Stimulated activated CD8-positive, alpha-beta memory T cell treated with anti-CD3 and anti-CD28 coated beads, Interleukin-15, amount 100 ng/mL, for 1 hour (primary cell): ENCODE results near the gene WNT4.
"Not testable (repeated sequence)": the region's sequence is repeated elsewhere in the genome, so short reads cannot be mapped to it uniquely, and the experiment has no call there.

Experiments used
- DNase-seq: peaks from one replicate; pipeline ENCODE4 v3.0.0-alpha.2; 2020; ENCODE audit warnings: low read depth

The WNT4 gene

GRCh38 chr1:22108339-22109105 lies 34.4 kb downstream of the WNT4 start:
- DNase-seq: no peak

DNA sequence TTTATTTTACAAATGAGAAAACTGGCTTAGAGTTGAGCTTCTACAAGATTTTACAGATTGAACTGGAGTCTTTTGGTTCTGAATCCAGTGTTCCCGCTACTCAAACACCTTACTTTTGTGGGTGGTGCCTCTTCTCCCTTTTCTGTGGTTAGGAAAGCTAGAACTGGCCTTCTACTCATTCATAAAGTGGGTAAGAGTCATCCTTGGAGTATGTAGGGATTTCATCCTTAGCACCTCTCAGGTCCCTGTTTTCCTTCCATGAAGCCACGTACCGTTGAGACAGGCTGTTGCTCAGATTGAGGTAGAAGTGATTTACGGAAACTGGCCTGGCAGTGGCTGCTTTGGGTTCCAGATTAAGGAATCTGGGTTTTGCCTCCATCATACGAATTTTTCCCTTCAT lies 35.8 kb downstream of the WNT4 start:
- no peak for DNase-seq

GRCh38 chr1:22105611-22106207 lies 37.2 kb downstream of the WNT4 start:
- no peak for DNase-seq

DNA sequence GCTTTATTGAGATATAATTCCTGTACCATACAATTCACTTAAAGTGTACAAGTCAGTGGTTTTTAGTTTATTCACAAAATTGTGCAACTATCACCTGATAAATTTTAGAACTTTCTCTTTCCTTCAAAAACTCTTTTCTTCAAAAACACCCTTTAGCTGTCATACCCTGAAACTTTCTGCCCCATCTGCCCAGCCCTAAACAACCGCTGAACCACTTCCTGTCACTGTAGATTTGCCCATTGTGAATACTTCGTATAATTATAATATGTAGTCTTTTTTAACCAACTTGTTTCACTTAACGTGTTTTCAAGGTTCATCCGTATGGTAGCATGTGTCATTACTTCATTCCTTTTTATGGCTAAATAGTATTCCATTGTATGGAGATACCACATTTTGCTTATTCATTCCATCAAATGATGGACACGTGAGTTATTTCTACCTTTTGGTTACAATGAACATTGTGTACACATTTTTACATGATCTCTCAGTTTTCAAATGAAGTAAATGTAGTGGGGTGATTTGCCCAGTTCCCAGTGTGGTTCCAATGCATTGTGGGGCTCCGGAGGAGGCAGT lies 37.9 kb downstream of the WNT4 start:
- no peak for DNase-seq

DNA sequence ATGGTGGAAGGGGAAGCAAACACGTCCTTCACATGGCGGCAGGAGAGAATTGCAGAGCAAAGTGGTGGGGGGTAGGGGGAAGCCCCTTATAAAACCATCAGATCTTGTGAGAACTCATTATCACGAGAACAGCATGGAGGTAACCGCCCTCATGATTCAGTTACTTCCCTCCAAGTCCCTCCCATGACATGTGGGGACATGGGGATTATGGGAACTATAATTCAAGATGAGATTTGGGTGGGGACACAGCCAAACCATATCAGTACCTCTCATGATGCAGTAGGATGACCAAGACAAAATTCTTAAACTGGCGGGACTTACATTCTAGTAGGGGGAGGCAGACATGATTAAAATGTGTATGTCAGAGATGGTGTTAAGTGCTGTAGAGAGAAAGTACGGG lies 38.8 kb downstream of the WNT4 start:
- no peak for DNase-seq

DNA sequence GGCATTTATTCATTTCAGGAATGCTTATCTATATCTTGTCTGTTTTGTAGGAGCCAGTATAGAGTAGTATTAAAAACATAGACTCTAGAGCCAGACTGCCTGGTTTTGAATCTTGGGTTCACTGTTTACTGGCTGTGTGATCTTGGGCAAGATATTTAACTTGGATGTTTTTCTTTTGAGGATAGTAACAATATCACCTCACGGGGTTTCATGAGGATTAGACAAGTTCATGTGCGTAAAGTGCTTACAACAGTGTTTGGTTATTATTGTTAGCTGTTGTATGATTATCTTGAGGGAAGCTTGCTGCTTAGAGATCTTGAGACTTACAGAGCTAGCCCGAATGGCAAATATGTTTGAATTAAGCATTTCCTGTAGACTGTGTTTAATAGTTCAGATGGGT lies 40.2 kb downstream of the WNT4 start:
- DNase-seq: no peak

DNA sequence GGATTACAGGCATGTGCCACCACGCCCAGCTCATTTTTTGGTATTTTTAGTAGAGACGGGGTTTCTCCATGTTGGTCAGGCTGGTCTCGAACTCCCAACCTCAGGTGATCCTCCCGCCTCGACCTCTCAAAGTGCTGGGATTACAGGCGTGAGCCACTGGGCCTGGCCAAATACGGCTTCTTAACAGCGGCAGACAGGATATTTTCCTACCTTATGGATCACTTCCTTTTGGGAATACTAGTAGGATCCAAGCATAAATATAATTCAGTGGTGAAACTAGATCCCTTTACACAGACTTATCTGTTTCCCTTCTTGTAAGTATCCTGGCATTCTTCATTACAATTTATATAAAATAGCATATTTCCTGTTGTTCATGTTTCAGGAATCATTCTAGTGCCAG lies 40.9 kb downstream of the WNT4 start:
- DNase-seq: no peak

DNA sequence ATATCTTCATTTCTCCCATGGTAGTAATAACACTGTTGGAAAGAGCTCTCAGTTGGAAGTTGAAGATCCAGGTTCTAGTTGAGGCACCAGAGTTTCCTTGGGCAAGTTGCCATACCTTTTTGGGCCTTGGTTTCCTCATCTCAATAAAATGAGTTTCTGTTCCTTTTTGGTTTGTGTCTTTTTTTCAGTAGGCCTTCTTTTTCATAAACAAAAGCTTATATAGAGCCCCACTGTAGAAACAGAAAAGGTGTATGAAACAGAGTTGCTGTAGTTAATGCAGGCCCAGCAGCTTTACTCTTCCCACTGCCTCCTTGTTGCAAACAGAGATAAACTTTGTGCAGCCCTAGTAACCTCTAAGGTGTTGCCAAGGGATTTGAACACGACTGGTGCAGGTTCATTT lies 41.7 kb downstream of the WNT4 start:
- no peak for DNase-seq

- DNase-seq: no peak
Observed at GRCh38 chr1:22100168-22100567, 42.7 kb downstream of the WNT4 start.

GRCh38 chr1:22098752-22099151 lies 44.1 kb downstream of the WNT4 start:
- no peak for DNase-seq

DNA sequence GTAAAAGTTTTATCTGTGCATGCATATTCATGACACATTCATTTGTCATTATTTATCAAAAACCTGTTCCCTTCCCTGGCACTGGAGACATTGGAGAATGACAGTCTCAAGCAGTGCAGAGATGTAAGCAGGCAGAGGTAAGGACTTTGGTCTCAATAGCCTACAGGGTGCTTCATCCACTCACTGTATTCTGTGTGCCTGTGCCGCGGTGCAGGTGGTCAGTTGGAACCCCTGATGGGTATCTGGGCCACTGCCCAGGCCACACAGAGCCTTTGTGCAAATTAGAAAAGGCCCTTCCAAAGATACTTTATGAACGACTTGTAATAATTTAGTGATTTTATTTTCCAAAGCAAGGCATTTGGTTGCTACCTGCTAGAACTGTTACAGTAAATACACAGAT lies 46.4 kb downstream of the WNT4 start:
- DNase-seq: no peak

- DNase-seq: no peak
Observed at GRCh38 chr1:22096036-22096435, 46.9 kb downstream of the WNT4 start.

GRCh38 chr1:22093513-22093912 lies 49.4 kb downstream of the WNT4 start:
- DNase-seq: no peak

- DNase-seq: not testable (repeated sequence)
Observed at GRCh38 chr1:22092026-22092768, 50.7 kb downstream of the WNT4 start.

DNA sequence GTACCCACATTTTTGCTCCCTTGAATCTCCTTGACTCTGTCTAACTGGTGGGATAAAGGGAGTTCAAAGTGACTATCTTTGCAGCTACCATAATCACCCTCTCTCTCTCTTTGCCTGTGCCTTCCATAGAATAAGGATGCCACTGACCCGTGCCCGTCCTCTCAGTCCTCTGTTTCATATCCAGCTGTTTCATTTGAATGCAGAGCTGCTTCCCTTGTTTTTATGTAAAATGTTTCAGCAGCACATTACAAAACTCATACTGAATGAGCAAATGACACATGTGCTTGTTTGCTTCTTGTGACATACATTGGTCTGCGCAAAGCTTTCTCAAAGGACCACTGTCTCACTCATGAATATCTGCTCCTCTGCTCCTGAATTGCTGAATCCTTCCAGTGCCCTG lies 52.0 kb downstream of the WNT4 start:
- no peak for DNase-seq

DNA sequence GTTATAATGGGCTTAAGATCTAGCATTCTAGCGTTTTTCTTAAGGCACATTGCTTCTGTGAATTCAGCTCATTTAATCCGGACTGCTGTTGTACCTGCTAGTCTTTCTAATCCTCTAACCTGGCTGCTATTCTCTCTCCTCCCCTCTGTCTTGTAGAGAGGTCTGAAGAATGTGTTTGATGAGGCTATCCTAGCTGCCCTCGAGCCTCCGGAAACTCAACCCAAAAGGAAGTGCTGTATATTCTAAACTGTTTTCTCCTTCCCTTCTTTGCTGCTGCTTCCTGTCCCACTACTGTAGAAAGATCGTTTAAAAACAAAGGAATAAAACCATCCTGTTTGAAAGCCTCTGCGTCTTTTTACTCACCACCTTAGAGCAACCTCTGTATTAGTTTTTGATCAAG lies 53.1 kb downstream of the WNT4 start:
- no peak for DNase-seq

GRCh38 chr1:22089134-22089571 lies 53.7 kb downstream of the WNT4 start:
- DNase-seq: no peak

- DNase-seq: no peak
Observed at GRCh38 chr1:22088331-22088730, 54.6 kb downstream of the WNT4 start.

DNA sequence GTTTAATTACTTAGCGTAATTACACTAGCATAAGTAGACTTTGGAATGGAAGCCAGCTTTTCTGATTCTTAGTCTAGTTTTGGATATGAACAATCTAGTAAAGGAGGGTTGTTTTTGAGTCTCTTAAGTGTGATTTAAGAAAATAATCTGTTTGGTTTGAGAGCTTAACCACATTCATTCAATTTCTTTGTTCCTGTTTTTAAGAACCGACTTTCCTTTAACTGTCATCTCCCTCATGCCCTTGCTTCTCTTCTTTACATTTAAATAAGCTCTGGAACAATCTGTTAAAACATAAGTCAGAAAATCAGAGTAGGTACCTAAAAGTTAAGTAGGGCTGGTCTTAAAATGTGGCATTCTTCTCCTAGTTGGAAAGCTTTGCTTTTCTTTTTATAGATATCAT lies 62.7 kb downstream of the WNT4 start:
- no peak for DNase-seq

DNA sequence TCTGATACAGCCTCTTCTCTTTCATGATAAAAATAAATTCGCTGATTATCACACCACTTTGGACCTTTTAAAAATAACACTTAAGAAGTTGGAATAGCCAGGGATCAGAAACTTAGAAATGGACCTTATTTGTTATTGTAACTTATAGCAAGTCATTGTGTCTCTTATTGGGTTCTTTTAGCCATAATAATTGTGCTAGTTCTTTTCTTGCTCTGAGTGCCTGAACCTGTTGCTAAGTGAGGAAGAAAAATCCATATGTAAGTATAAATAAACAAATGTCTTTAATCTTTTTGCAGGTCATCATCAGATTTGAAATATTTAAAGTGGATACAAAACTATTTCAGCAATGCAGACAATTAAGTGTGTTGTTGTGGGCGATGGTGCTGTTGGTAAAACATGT lies 64.8 kb downstream of the WNT4 start:
- no peak for DNase-seq

GRCh38 chr1:22077728-22078127 lies 65.2 kb downstream of the WNT4 start:
- no peak for DNase-seq

DNA sequence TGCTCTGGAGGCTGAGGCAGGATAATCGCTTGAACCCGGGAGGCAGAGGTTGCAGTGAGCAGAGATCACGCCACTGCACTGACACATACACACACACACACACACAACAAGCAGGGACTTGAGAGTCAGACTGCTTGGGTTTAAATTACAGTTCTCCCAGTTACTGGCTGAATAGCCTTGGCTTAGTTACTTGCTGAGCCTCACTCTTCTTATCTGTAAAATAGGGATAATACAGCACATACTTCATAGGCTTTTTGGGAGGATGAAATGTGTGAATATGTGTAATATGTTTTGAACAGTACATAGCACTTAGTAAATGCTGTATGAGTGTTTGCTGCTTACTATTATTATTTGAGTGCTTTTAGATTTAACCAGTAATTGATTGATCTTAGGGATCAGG lies 66.6 kb downstream of the WNT4 start:
- DNase-seq: no peak

GRCh38 chr1:22075718-22076117 lies 67.2 kb downstream of the WNT4 start:
- DNase-seq: no peak
